Measurements from ENCODE around the gene AHNAK.

The AHNAK gene

DNA sequence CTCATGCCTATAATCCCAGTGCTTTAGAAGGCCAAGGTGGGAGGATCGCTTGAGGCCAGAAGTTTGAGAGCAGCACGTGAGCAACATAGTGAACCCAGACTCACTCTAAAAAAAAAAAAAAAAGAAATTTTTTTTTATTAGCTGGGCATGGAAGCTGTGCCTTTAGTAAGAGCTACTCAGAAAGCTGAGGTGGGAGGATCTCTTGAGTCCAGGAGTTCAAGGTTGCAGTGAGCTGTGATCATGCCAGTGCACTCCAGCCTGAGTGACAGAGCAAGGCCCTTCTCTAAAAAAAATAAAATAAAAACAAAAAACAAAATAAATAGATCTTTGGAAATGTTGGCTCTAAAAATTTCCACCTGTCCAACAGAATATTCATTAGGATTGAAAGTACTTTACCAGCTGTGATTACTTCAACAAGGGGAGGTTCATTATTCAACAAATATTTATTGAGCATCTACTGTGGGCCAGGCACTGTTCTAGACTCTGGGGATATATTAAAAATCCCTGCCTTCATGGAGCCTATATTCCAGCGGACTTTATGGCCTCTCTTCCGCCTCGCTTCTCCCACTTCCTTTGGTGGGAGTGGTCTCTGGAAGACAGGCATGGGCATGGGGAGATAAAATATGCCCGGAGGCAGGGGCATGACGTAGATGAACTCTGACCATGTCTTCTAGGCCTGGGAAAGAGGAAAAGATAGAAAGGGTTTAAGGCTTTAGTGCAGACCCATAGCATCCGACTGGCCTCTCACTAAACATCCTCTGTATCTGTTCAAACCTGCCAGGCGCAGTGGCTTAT lies 47.9 kb downstream of the AHNAK start:
- TF ChIP-seq, protein P1, sequence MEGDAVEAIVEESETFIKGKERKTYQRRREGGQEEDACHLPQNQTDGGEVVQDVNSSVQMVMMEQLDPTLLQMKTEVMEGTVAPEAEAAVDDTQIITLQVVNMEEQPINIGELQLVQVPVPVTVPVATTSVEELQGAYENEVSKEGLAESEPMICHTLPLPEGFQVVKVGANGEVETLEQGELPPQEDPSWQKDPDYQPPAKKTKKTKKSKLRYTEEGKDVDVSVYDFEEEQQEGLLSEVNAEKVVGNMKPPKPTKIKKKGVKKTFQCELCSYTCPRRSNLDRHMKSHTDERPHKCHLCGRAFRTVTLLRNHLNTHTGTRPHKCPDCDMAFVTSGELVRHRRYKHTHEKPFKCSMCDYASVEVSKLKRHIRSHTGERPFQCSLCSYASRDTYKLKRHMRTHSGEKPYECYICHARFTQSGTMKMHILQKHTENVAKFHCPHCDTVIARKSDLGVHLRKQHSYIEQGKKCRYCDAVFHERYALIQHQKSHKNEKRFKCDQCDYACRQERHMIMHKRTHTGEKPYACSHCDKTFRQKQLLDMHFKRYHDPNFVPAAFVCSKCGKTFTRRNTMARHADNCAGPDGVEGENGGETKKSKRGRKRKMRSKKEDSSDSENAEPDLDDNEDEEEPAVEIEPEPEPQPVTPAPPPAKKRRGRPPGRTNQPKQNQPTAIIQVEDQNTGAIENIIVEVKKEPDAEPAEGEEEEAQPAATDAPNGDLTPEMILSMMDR (IDR thresholded peaks at IDR 0.05; ENCODE audit: extremely low read depth, insufficient read depth, missing control alignments) = no peak
- in situ Hi-C loops (cut with MboI; ENCODE audit: low pct_unique_long_range_greater_than_20kb, low sequenced_read_pairs, unreplicated experiment) = no loop called here
- no peak for DNase-seq (ENCODE audit: low spot score)

DNA sequence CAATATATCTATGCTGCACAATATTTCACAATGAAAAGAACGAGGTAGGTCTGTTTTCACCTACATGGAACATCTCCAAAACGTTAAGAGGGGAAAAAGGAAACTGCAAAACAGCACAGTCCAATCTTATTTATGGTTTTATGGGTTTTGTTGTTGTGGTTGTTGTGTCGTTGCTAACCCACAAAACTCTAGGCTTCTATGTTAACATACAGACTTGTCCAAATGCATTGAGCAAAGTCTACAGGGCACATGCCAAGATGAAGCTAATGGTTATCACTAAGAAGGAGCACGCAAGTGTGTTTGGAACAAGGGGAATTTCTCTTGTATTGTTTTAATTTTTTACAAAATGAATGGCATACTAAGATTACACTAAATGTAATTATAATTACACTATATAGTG lies 48.6 kb downstream of the AHNAK start:
- TF ChIP-seq, protein P1 (IDR thresholded peaks at IDR 0.05; ENCODE audit: extremely low read depth, insufficient read depth, missing control alignments) = no peak
- in situ Hi-C loops (cut with MboI; ENCODE audit: low pct_unique_long_range_greater_than_20kb, low sequenced_read_pairs, unreplicated experiment) = no loop called here
- DNase-seq (ENCODE audit: low spot score) = no peak

DNA sequence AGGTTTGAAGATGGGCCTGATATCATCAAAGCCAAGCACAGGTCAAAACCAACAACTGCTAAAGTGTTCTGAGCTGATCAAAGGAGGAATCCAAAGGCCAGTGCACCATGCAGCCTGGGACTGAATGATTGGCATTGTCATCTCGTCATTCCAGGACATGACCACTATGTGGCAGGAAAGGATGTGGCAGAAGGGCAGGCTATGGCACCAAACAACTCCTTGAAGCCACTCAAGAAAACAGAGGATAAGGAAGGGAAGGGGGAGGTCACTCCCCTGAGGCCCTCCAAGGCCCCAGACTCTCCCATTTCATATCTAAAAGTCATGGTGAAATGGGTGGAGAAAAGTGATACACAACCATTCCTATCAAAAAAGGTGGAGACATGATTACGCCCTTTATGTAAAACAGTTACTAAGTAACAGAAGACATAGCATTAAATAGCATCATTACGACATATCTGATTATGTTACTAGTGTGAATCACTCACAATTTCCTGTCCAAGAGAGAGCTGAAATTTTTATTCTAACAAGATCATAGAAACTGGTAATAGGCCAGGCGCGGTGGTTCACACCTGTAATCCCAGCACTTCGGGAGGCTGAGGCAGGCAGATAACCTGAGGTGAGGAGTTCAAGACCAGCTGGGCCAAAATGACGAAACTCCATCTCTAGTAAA lies 49.3 kb downstream of the AHNAK start:
- in situ Hi-C loops (cut with MboI; ENCODE audit: low pct_unique_long_range_greater_than_20kb, low sequenced_read_pairs, unreplicated experiment) = no loop called here
- DNase-seq (ENCODE audit: low spot score) = no peak
- TF ChIP-seq, protein P1 (IDR thresholded peaks at IDR 0.05; ENCODE audit: extremely low read depth, insufficient read depth, missing control alignments) = peak; percentile 32

DNA sequence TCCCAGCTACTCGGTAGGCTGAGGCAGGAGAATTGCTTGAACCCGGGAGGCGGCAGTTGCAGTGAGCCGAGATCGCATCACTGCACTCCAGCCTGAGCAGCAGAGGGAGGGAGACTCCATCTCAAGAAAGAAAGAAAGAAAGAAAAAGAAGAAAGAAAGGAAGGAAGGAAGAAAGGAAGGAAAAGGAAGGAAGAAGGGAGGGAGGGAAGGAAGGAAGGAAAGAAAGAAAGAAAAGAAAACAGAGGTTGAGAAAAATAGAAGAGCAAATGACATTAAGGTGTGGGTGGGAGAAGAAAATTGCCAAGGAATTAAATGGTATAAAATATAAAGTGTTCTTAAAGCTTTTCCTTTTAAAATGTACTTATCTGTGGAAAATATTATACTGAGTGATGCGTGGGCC lies 49.9 kb downstream of the AHNAK start:
- DNase-seq (ENCODE audit: low spot score) = no peak
- in situ Hi-C loops (cut with MboI; ENCODE audit: low pct_unique_long_range_greater_than_20kb, low sequenced_read_pairs, unreplicated experiment) = no loop called here
- TF ChIP-seq, protein P1 (IDR thresholded peaks at IDR 0.05; ENCODE audit: extremely low read depth, insufficient read depth, missing control alignments) = no peak

DNA sequence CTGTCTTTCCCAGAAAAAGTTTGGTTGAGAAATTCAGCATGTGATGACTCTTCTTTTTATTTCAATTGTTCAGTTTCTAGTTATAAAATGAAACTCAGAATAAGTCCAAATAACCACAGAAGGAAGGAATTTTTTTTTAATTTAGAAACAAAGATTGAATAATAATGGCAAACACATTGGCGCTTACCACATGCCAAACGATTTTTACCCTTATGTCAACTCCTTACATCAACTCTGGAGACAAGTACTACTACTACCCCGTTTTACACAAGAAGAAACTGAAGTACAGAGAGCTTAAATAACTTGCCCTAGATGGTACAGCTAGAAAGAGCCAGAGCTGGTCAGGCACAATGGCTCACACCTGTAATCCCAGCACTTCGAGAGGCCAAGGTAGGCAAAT lies 52.4 kb downstream of the AHNAK start:
- TF ChIP-seq, protein P1 (IDR thresholded peaks at IDR 0.05; ENCODE audit: extremely low read depth, insufficient read depth, missing control alignments) = no peak

DNA sequence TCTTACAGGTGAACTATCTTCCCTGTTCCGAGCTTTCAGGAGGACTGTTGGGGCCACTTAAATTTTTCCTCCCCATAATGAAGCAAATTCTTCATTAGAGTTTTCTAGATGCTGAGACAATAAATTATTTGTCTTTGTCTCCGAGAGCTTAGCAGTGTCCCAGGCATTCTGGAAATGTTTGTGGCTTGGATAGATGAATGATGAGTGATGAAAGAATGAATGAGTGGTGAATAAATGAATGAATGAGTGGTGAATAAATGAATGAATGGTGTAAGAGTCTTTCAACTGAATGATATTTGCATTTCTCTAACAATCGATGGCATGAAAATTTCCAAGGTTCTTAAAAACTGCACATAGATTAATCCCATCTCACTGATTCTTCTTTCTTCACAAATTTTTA lies 52.8 kb downstream of the AHNAK start:
- no peak for DNase-seq (ENCODE audit: low spot score)
- in situ Hi-C loops (cut with MboI; ENCODE audit: low pct_unique_long_range_greater_than_20kb, low sequenced_read_pairs, unreplicated experiment) = no loop called here
- TF ChIP-seq, protein P1 (IDR thresholded peaks at IDR 0.05; ENCODE audit: extremely low read depth, insufficient read depth, missing control alignments) = no peak

More for the DNA sequence above, 52.4 kb downstream of the AHNAK start:
- no peak for DNase-seq (ENCODE audit: low spot score)
- in situ Hi-C loops (cut with MboI; ENCODE audit: low pct_unique_long_range_greater_than_20kb, low sequenced_read_pairs, unreplicated experiment) = no loop called here

All from GM13977 (cell line).